Measurements from ENCODE around the gene UBASH3A. TPM values are rescaled to one million over a fixed set of nuclear protein-coding genes. Genes with fewer than 3 reads are reported as not detected.
A peak's percentile ranks its signal among the peaks of the same experiment; 100 is the strongest.

Gene UBASH3A
- total RNA-seq, 1 donor from 2014 or later, result not detected

DNA sequence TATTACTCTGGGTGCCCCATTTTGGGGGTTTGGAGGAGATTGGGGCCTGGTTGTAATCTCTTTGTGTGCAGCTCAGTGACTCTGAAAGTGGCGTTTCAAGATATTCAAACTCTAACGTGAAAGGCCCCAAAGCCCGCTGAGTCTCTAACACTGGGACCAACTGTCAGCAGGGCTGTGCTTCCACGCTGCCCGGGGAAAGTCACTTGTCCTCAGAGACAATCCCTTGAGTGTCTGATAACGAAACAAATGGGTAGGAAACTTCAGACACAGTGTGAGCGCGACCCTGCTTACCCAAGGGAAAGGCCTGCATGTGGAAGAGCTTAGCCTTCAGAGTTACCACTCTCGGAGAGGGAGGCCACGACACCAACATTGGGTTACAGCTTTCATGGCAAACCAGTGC is 837 bp downstream of the UBASH3A start:
- Histone ChIP-seq H3K9me3 (ENCODE audit: low read depth) (no peaks in the 10 kb centered on the region), H4K20me1 (ENCODE audit: low read depth) (no peaks in the 10 kb centered on the region), H3K4me2 (no peak overlapping the region), H3K27ac (no peak overlapping the region), H3K36me3 (no peaks in the 10 kb centered on the region), H3K79me2 (ENCODE audit: low read depth) (no peaks in the 10 kb centered on the region), H3K4me1 (peaks cover 10% of the 10 kb centered on the region), H2AFZ (replicated peaks) (no peak overlapping the region), H3K4me3 (no peak overlapping the region), H3K9ac (no peak overlapping the region), H3F3A (ENCODE audit: low read depth) (no peaks in the 10 kb centered on the region), H3K27me3 (no peaks in the 10 kb centered on the region)
- TF ChIP-seq EZH2phosphoT487 (IDR thresholded peaks at IDR 0.05) (no peak), EZH2 (IDR thresholded peaks at IDR 0.05) (no peak)
- TF ChIP-seq, protein P1, sequence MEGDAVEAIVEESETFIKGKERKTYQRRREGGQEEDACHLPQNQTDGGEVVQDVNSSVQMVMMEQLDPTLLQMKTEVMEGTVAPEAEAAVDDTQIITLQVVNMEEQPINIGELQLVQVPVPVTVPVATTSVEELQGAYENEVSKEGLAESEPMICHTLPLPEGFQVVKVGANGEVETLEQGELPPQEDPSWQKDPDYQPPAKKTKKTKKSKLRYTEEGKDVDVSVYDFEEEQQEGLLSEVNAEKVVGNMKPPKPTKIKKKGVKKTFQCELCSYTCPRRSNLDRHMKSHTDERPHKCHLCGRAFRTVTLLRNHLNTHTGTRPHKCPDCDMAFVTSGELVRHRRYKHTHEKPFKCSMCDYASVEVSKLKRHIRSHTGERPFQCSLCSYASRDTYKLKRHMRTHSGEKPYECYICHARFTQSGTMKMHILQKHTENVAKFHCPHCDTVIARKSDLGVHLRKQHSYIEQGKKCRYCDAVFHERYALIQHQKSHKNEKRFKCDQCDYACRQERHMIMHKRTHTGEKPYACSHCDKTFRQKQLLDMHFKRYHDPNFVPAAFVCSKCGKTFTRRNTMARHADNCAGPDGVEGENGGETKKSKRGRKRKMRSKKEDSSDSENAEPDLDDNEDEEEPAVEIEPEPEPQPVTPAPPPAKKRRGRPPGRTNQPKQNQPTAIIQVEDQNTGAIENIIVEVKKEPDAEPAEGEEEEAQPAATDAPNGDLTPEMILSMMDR (IDR thresholded peaks at IDR 0.05), result no peak
- peak; percentile 31 for DNase-seq (ENCODE audit: low spot score)
- Mint-ChIP-seq H3K4me3 (no peak overlapping the region), H3K27me3 (ENCODE audit: insufficient read depth, low read depth) (peaks cover 3% of the 10 kb centered on the region), H3K27ac (no peak overlapping the region), H3K36me3 (no peaks in the 10 kb centered on the region), H3K9me3 (no peaks in the 10 kb centered on the region), H3K4me1 (peaks cover 13% of the 10 kb centered on the region)

DNA sequence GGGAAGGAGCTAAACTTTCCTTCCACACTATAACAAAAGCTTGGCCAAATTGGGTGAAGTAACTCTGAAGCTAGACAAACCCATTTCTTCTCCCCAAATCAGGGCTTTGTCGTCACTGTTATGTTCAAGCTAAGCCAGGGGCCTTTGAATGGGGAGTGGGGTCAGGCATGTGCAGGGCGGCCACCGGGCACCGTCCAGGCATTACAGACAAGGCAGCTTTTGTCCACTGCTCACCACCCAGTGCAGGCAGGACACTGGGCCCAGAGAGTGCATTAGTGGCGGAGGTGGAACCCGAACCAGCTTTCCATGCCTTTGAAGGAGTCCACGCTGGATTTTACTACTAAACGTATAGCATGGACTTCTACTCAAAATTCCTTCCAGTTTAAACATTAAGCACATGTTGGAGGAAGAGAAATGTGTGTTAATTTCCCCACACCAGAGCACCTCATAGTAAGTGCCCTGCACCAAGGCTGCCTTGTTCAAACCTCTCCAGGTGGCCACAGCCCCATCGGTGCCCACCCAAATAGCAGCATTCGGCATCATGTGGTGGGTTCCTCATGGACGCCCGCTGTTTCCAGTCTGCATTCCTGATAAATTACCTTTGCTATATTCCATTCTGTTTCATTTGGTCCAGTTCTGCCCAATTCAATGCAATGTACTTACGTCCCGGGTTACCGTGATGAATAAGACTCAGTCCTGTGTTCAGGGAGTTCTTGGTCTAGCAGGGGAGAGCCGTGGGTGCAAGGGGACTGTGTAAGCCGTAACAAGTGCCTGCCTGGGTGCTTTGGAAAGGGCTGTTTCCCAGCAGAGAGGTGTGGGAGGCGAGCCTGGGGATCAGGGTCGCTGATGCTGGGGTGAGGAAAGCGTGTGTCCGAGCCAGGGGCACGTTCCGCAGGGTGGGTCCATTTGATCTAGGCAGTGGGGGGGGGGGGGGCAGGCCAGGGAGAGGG is 1.6 kb downstream of the UBASH3A start:
- Mint-ChIP-seq H3K27ac (no peak overlapping the region), H3K9me3 (no peaks in the 10 kb centered on the region), H3K36me3 (no peaks in the 10 kb centered on the region), H3K4me1 (peaks cover 13% of the 10 kb centered on the region), H3K4me3 (peak overlapping the region; percentile 50), H3K27me3 (ENCODE audit: insufficient read depth, low read depth) (peaks cover 5% of the 10 kb centered on the region)
- Histone ChIP-seq H3K4me2 (no peak overlapping the region), H3K4me1 (peaks cover 10% of the 10 kb centered on the region), H3K4me3 (no peak overlapping the region), H3K9me3 (ENCODE audit: low read depth) (no peaks in the 10 kb centered on the region), H3F3A (ENCODE audit: low read depth) (peaks cover 4% of the 10 kb centered on the region), H3K79me2 (ENCODE audit: low read depth) (no peaks in the 10 kb centered on the region), H3K9ac (no peak overlapping the region), H4K20me1 (ENCODE audit: low read depth) (no peaks in the 10 kb centered on the region), H3K36me3 (no peaks in the 10 kb centered on the region), H2AFZ (replicated peaks) (no peak overlapping the region), H3K27me3 (no peaks in the 10 kb centered on the region), H3K27ac (no peak overlapping the region)
- TF ChIP-seq EZH2 (IDR thresholded peaks at IDR 0.05) (no peak), EZH2phosphoT487 (IDR thresholded peaks at IDR 0.05) (no peak)
- TF ChIP-seq, protein P1 (IDR thresholded peaks at IDR 0.05), result no peak
- DNase-seq (ENCODE audit: low spot score), result no peak

DNA sequence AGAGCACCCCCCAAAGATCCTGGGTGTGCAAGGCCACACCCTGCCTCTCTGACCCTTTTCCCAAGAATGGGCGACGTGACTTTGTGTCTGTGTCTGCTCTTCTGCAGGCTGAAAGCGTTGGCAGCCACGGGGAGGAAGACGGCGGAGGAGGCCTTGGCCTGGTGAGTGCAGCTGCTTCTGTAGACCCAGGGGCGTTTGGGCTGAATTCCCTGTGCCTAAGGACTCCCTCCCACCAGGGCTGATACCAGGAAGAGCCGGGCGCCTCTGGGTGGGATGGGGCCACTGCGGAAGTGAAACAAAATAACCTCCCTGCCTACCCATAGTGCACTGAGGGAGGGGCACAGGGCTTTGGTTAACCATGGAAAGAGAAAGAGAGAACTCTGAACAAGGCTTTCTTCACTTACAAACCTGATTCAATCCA is 2.5 kb downstream of the UBASH3A start:
- H3K4me2 ChIP-seq, result no peak overlapping the region
- H4K20me1 ChIP-seq (ENCODE audit: low read depth), result no peaks in the 10 kb centered on the region
- no peak overlapping the region for H3K4me3 ChIP-seq
- H2AFZ ChIP-seq (replicated peaks), result no peak overlapping the region
- no peaks in the 10 kb centered on the region for H3K36me3 ChIP-seq
- H3F3A ChIP-seq (ENCODE audit: low read depth), result peaks cover 4% of the 10 kb centered on the region
- no peaks in the 10 kb centered on the region for H3K79me2 ChIP-seq (ENCODE audit: low read depth)
- no peak for DNase-seq (ENCODE audit: low spot score)
- peaks cover 10% of the 10 kb centered on the region for H3K4me1 ChIP-seq
- peaks cover 13% of the 10 kb centered on the region for H3K4me1 Mint-ChIP-seq
- no peak overlapping the region for H3K27ac Mint-ChIP-seq
- no peaks in the 10 kb centered on the region for H3K36me3 Mint-ChIP-seq
- H3K9ac ChIP-seq, result no peak overlapping the region
- H3K9me3 ChIP-seq (ENCODE audit: low read depth), result no peaks in the 10 kb centered on the region
- peaks cover 5% of the 10 kb centered on the region for H3K27me3 Mint-ChIP-seq (ENCODE audit: insufficient read depth, low read depth)
- TF ChIP-seq, protein P1 (IDR thresholded peaks at IDR 0.05), result no peak
- no peak for TF ChIP-seq EZH2phosphoT487 (IDR thresholded peaks at IDR 0.05)
- TF ChIP-seq EZH2 (IDR thresholded peaks at IDR 0.05), result no peak
- H3K9me3 Mint-ChIP-seq, result no peaks in the 10 kb centered on the region
- H3K27ac ChIP-seq, result no peak overlapping the region
- H3K27me3 ChIP-seq, result no peaks in the 10 kb centered on the region
- no peak overlapping the region for H3K4me3 Mint-ChIP-seq
